Measurements from ENCODE around the gene PCMT1. TPM values are rescaled to one million over a fixed set of nuclear protein-coding genes. Genes with fewer than 3 reads are reported as not detected.

PCMT1 gene
- total RNA-seq, 1 donor: 34.6 TPM

DNA sequence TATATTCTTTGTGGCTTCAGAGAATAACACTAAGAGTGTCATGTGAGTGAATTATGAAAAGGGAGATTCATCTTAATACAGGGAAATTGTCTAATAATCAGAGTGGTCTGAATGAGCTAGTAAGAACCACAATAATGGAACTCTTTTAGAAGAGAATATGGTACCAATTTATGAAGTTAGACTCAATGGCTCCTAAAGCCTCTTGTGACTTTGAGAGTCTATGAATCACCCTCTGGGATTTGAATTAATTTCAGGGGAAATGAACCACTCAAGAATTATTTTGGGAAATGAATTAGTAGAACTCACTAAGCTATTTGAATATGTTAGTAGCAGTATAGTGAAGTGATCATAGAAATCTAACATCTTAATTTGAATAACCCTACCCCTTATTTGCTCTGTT, 14.3 kb downstream of the PCMT1 start:
- Histone ChIP-seq H3K4me3 (ENCODE audit: low read length) (no peak overlapping the region), H3K4me1 (ENCODE audit: insufficient read depth, low read length) (peaks cover 26% of the 10 kb centered on the region), H3K27me3 (ENCODE audit: insufficient read depth, low read length) (no peaks in the 10 kb centered on the region)

DNA sequence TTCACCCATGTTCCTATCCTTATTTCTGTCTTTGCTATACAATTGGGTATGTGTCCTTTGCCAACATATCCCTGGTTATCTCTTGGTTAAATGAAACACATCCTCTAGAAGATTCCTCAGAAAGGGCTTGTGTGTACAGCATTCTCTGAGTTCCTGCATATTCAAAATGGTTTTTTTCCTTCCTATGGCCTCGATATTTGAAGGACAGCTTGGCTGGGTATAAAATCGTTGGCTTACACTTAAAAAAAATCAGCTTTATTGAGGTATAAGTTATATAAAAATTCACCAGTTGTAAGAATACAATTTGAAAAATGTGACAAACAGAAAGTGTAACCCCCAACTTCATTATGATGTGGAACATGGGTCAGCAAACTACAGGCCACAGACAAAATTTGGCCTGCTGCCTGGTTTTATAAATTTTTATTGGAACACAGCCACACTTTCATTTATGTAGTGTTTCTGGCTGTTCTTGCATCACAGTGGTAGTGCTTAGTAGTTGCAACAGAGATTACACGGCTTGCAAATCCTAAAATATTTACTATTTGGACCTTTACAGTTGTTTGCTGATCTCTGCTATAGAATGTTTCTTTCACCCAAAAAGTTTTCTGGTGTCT, 16.7 kb downstream of the PCMT1 start:
- H3K9me3 ChIP-seq (ENCODE audit: low read depth, low read length): no peaks in the 10 kb centered on the region
- H3K27me3 ChIP-seq (ENCODE audit: insufficient read depth, low read length): no peaks in the 10 kb centered on the region
- H3K4me1 ChIP-seq (ENCODE audit: insufficient read depth, low read length): peaks cover 15% of the 10 kb centered on the region
- no peak overlapping the region for H3K4me3 ChIP-seq (ENCODE audit: low read length)

More for the DNA sequence above, 14.3 kb downstream of the PCMT1 start:
- no peaks in the 10 kb centered on the region for H3K9me3 ChIP-seq (ENCODE audit: low read depth, low read length)

DNA sequence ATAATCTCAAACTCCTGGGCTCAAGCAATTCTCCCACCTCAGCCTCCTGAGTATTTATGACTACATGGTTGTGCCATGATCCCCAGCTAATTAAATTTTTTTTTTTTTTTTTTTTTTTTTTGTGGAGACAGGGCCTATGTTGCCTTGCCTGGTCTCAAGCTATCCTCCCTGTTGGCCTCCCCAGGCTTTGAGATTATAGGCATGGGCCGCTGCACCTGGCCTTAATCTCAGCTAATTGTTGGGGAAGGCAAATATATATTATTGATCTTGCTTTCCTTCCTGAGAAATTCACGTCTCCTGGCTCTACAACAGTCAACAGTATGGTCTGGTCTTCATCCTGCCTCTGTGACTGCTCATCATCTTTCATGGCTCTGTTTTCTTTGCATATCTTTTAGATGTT, 20.1 kb downstream of the PCMT1 start:
- Histone ChIP-seq H3K9me3 (ENCODE audit: low read depth, low read length) (no peaks in the 10 kb centered on the region), H3K4me1 (ENCODE audit: insufficient read depth, low read length) (peaks cover 10% of the 10 kb centered on the region), H3K27me3 (ENCODE audit: insufficient read depth, low read length) (no peaks in the 10 kb centered on the region), H3K4me3 (ENCODE audit: low read length) (no peak overlapping the region)

DNA sequence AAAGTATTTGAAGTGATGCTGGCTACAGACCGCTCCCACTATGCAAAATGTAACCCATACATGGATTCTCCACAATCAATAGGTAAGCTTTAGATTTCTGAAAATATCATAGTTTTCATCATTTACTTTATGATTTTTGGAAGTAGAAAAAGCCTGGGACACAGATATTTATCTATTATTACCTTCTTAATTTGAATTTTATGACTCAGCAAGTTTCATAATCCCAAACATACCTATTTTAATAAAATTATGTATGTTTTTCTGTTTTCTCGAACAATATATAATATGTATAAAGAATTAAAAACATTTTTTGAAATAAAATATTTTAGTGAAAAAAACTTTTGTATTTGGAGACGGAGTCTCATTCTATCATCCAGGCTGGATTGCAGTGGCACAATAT, 21.6 kb downstream of the PCMT1 start:
- H3K27me3 ChIP-seq (ENCODE audit: insufficient read depth, low read length): no peaks in the 10 kb centered on the region
- H3K9me3 ChIP-seq (ENCODE audit: low read depth, low read length): no peaks in the 10 kb centered on the region
- H3K4me3 ChIP-seq (ENCODE audit: low read length): no peak overlapping the region
- peaks cover 10% of the 10 kb centered on the region for H3K4me1 ChIP-seq (ENCODE audit: insufficient read depth, low read length)

- no peaks in the 10 kb centered on the region for H3K9me3 ChIP-seq (ENCODE audit: low read depth, low read length)
- no peaks in the 10 kb centered on the region for H3K27me3 ChIP-seq (ENCODE audit: insufficient read depth, low read length)
- H3K4me1 ChIP-seq (ENCODE audit: insufficient read depth, low read length): peaks cover 4% of the 10 kb centered on the region
- no peak overlapping the region for H3K4me3 ChIP-seq (ENCODE audit: low read length)
Observed at GRCh38 chr6:149771925-149772324, 22.4 kb downstream of the PCMT1 start.

GRCh38 chr6:149777624-149778023, 28.1 kb downstream of the PCMT1 start:
- H3K4me1 ChIP-seq (ENCODE audit: insufficient read depth, low read length): no peaks in the 10 kb centered on the region
- no peaks in the 10 kb centered on the region for H3K27me3 ChIP-seq (ENCODE audit: insufficient read depth, low read length)
- H3K9me3 ChIP-seq (ENCODE audit: low read depth, low read length): no peaks in the 10 kb centered on the region
- no peak overlapping the region for H3K4me3 ChIP-seq (ENCODE audit: low read length)

DNA sequence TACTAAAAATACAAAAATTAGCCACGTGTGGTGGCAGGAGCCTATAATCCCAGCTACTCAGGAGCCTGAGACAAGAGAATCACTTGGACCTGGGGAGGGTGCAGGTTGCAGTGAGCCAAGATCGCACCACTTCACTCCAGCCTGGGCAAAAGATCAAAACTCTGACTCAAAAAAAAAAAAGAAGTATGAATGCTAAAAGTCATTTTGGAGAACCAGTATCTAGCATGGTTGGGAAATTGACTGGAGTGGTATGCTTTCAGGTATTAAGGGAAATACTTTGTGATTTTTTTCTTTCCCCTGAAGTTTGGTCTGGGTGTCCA, 30.1 kb downstream of the PCMT1 start:
- Histone ChIP-seq H3K4me1 (ENCODE audit: insufficient read depth, low read length) (no peaks in the 10 kb centered on the region), H3K4me3 (ENCODE audit: low read length) (no peak overlapping the region), H3K27me3 (ENCODE audit: insufficient read depth, low read length) (no peaks in the 10 kb centered on the region), H3K9me3 (ENCODE audit: low read depth, low read length) (no peaks in the 10 kb centered on the region)

DNA sequence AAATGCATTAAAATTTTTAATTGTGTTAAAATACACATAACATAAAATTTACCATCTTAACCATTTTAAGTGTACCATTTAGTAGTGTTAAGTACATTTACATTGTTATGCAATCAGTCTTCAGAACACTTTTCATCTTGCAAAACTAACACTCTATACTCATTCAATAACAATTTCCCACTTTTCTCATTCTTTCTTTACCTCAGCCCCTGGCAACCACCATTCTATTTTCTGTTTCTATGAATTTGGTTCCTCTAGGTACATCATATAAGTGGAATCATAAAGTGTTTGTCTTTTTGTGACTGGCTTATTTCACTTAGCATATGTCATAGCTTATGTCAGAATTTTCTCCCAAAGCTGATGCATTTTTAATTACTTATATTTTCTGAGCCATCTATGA, 32.2 kb downstream of the PCMT1 start:
- Histone ChIP-seq H3K9me3 (ENCODE audit: low read depth, low read length) (no peaks in the 10 kb centered on the region), H3K4me1 (ENCODE audit: insufficient read depth, low read length) (no peaks in the 10 kb centered on the region), H3K4me3 (ENCODE audit: low read length) (no peak overlapping the region), H3K27me3 (ENCODE audit: insufficient read depth, low read length) (no peaks in the 10 kb centered on the region)

- no peaks in the 10 kb centered on the region for H3K4me1 ChIP-seq (ENCODE audit: insufficient read depth, low read length)
- H3K27me3 ChIP-seq (ENCODE audit: insufficient read depth, low read length): no peaks in the 10 kb centered on the region
- no peaks in the 10 kb centered on the region for H3K9me3 ChIP-seq (ENCODE audit: low read depth, low read length)
- no peak overlapping the region for H3K4me3 ChIP-seq (ENCODE audit: low read length)
Observed at GRCh38 chr6:149782337-149782736, 32.8 kb downstream of the PCMT1 start.

DNA sequence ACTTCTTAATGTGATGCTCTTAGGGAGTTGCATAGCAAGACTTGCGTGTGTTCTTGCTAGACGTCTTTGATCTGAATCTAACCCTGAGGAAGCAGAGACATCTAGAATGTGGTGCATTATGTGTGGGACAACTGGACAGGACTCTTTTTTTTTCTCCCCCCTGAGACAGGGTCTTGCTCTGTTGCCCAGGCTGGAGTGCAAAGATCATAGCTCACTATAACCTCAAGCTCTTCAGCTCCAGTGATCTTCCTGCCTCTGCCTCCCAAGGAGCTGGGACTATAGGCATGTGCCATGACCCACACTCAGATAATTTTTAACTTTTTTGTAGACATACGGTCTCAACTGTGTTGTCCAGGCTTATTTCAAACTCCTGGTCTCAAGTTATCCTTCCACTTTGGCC, 34.0 kb downstream of the PCMT1 start:
- no peaks in the 10 kb centered on the region for H3K9me3 ChIP-seq (ENCODE audit: low read depth, low read length)
- H3K4me3 ChIP-seq (ENCODE audit: low read length): no peak overlapping the region
- H3K27me3 ChIP-seq (ENCODE audit: insufficient read depth, low read length): no peaks in the 10 kb centered on the region
- H3K4me1 ChIP-seq (ENCODE audit: insufficient read depth, low read length): no peaks in the 10 kb centered on the region

DNA sequence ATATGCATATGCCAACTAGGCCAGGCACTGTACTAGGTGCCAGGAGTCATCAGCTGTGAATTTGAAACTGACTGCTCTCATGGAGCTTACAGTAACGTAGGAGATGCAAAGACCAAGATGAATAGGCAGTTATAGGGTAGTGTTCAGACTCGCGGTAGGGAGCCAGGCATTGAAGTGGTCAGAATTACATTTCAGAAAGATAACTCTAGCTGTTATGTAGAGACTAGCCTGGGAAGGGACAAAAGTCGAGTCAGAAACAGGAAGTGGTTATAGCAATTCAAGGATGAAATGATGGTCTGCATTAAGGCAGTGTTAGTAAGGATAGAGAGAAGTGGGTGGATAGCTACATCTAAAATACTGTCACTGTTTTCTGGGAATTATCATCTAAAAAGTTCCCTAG, 56.6 kb downstream of the PCMT1 start:
- no peak overlapping the region for H3K4me3 ChIP-seq (ENCODE audit: low read length)
- no peaks in the 10 kb centered on the region for H3K4me1 ChIP-seq (ENCODE audit: insufficient read depth, low read length)
- no peaks in the 10 kb centered on the region for H3K9me3 ChIP-seq (ENCODE audit: low read depth, low read length)

DNA sequence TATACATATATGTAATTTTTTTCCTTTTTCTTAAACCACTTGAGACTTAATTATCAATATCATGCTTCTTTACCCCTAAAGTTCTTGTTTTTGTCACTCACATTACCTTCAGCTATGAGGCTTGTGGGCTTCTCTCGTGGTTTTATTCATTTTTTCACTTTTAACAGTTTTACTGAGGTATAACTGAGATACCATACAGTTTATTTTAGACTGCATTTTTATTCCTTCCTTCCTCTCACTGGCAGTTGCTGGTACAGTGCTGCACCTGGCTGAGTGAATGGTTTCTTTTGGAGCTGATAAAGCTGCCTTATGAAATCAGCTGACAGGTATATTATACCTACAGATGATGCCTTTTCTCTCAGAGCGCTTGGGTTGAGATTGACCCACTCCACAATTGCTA, 60.3 kb downstream of the PCMT1 start:
- Histone ChIP-seq H3K4me3 (ENCODE audit: low read length) (no peak overlapping the region), H3K9me3 (ENCODE audit: low read depth, low read length) (no peaks in the 10 kb centered on the region), H3K4me1 (ENCODE audit: insufficient read depth, low read length) (no peaks in the 10 kb centered on the region), H3K27me3 (ENCODE audit: insufficient read depth, low read length) (no peaks in the 10 kb centered on the region)

More for the DNA sequence above, 56.6 kb downstream of the PCMT1 start:
- H3K27me3 ChIP-seq (ENCODE audit: insufficient read depth, low read length): no peaks in the 10 kb centered on the region

DNA sequence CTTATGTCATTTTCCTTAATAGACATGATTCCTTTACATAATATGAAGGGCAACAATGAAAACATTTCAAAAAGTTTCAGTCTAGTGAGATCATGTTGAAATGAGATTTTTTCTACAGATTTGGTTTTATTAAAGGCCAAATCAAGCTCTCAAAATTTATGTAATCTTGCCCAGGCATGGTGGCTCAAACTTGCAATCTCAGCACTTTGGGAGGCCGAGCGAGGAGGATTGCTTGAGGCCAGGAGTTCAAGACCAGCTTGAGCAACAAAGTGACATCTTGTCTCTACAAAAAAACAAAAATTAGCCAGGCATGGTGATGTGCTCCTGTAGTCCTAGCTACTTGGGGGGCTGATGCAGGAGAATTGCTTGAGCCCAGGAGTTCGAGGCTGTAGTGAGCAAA, 63.8 kb downstream of the PCMT1 start:
- Histone ChIP-seq H3K4me1 (ENCODE audit: insufficient read depth, low read length) (no peaks in the 10 kb centered on the region), H3K4me3 (ENCODE audit: low read length) (no peak overlapping the region), H3K27me3 (ENCODE audit: insufficient read depth, low read length) (no peaks in the 10 kb centered on the region), H3K9me3 (ENCODE audit: low read depth, low read length) (no peaks in the 10 kb centered on the region)

GRCh38 chr6:149815788-149816187, 66.2 kb downstream of the PCMT1 start:
- no peaks in the 10 kb centered on the region for H3K27me3 ChIP-seq (ENCODE audit: insufficient read depth, low read length)
- H3K4me1 ChIP-seq (ENCODE audit: insufficient read depth, low read length): no peaks in the 10 kb centered on the region
- no peak overlapping the region for H3K4me3 ChIP-seq (ENCODE audit: low read length)
- no peaks in the 10 kb centered on the region for H3K9me3 ChIP-seq (ENCODE audit: low read depth, low read length)

DNA sequence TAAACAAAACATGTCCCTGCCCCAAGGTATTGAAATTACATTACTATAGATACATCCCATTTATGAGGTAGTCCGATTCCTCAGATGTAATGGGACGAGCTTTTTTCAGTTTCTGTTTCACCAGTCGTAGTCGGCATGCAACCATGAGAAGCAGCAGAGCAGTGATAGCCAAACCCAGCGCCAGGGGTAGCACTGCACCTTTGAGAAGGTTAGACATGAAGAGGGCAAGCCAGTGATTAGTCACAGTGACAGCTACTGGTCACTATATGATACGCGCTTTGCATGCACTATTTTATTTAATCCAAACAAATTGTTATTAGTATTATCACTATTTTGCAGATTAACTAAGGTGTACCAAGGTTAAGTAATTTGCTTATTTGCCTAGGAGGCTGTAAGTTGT, 71.0 kb downstream of the PCMT1 start:
- Histone ChIP-seq H3K9me3 (ENCODE audit: low read depth, low read length) (no peaks in the 10 kb centered on the region), H3K27me3 (ENCODE audit: insufficient read depth, low read length) (no peaks in the 10 kb centered on the region), H3K4me3 (ENCODE audit: low read length) (no peak overlapping the region), H3K4me1 (ENCODE audit: insufficient read depth, low read length) (no peaks in the 10 kb centered on the region)

DNA sequence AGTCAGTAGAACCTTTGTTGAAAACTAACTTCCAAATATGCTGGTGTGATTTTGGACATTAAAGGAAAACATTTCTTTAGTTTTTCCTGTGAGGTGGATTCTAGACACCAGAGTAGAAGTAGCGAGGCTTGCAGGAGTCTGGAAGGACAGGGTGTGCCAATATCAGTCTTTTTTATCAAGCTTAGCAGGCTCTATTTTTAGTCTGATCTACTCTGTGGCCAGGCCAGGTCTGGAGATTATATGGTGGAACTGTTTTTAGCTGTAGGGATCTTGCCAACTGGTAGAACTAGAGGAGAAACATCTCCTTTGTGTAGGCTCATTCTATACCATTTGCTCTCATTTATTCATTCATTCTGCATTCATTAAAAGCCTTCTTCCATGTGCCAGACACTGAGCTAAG, 72.0 kb downstream of the PCMT1 start:
- H3K4me3 ChIP-seq (ENCODE audit: low read length): no peak overlapping the region

GRCh38 chr6:149823013-149823412, 73.5 kb downstream of the PCMT1 start:
- no peaks in the 10 kb centered on the region for H3K9me3 ChIP-seq (ENCODE audit: low read depth, low read length)
- H3K4me3 ChIP-seq (ENCODE audit: low read length): no peak overlapping the region
- no peaks in the 10 kb centered on the region for H3K4me1 ChIP-seq (ENCODE audit: insufficient read depth, low read length)
- no peaks in the 10 kb centered on the region for H3K27me3 ChIP-seq (ENCODE audit: insufficient read depth, low read length)

More for the DNA sequence above, 72.0 kb downstream of the PCMT1 start:
- Histone ChIP-seq H3K4me1 (ENCODE audit: insufficient read depth, low read length) (no peaks in the 10 kb centered on the region), H3K27me3 (ENCODE audit: insufficient read depth, low read length) (no peaks in the 10 kb centered on the region), H3K9me3 (ENCODE audit: low read depth, low read length) (no peaks in the 10 kb centered on the region)

Measured in mononuclear cell (primary cell).